Dermis microvascular lymphatic vessel endothelial cell (primary cell): Measurements from ENCODE around the gene FAM20B. TPM values are rescaled to one million over a fixed set of nuclear protein-coding genes. Genes with fewer than 3 reads are reported as not detected.

Experiments
- DNase-seq, 2 donors: peaks; one replicate each; pipeline versions ENCODE4 v3.0.0 to v3.0.0-alpha.2; 2010; ENCODE audit warnings: low read depth in 2 of 2
- total RNA-seq: library from RNA; depleted of rRNA; stranded (reverse); fragments of >200 nt; gene quantifications from 2 replicates; pipeline ENCODE4 v1.2.1, GENCODE V29; 2014

The FAM20B gene
- total RNA-seq, 1 donor from 2014 or later, result 23.5 TPM

GRCh38 chr1:179091691-179092165 lies 66.0 kb downstream of the FAM20B start:
- no peak for DNase-seq

DNA sequence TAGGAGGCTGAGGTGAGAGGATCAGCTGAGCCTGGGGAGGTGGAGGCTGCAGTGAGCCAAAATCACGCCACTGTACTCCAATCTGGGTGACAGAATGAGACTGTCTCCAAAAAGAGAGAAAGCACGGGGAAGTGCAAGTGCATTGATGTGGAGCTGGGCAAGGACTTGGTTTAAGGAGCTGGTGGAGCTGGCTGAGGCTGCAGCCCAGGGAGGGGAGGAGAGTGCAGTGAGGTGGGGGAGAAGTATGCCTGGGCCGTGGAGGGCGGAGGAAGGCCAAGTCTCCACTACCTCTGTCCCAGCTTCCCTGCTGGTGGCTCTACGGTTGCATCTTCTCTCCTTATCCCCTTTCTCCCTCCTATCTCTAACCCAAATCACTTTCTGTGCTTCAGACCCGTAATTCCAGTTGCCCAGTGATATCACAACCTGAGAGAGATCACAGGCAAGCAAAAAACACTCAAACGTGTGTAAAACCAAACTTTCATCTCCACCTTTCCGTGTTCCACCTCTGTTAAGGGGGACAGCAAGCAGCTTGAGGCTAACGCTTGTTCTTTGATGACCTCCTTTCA lies 67.3 kb downstream of the FAM20B start:
- DNase-seq, result no peak

DNA sequence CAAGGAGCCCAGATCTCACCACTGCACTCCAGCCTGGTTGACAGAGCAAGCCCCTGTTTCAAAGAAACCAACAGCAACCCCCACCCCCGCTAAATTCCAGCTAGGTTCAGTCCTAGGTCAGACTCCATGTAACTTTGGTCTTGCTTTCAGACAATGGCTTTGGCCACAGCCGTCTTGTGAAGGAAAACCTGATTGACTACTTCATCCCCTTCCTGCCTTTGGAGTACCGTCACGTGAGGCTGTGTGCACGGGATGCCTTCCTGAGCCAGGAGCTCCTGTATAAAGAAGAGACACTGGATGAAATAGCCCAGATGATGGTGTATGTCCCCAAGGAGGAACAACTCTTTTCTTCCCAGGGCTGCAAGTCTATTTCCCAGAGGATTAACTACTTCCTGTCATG lies 69.1 kb downstream of the FAM20B start:
- DNase-seq, result peak in 1 of 2 donors; percentile 31

GRCh38 chr1:179095377-179095776 lies 69.7 kb downstream of the FAM20B start:
- DNase-seq, result no peak

- DNase-seq, result no peak
These were observed 70.2 kb downstream of the FAM20B start for GRCh38 chr1:179095924-179096323.

GRCh38 chr1:179099891-179100290 lies 74.2 kb downstream of the FAM20B start:
- no peak for DNase-seq

- DNase-seq, result no peak
These were observed 75.9 kb downstream of the FAM20B start for GRCh38 chr1:179101566-179101965.

DNA sequence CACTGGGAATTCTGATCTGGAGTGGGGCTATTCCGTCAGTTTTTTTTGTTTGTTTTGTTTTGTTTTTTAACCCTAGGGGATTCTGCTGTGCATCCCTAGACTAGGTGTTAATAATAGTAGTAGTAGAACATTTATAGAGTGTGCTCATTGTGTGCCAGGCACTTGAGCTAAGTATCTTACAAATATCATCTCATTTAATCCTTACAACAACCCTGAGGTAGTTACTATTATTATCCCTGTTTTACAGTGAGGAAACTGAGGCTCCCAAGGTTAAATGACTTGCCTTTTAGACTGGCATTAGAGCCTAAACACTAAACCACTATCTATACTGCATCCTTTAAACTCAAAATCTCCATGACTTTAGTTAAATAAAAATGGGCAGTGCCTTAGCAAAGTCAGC lies 78.3 kb downstream of the FAM20B start:
- DNase-seq, result no peak

DNA sequence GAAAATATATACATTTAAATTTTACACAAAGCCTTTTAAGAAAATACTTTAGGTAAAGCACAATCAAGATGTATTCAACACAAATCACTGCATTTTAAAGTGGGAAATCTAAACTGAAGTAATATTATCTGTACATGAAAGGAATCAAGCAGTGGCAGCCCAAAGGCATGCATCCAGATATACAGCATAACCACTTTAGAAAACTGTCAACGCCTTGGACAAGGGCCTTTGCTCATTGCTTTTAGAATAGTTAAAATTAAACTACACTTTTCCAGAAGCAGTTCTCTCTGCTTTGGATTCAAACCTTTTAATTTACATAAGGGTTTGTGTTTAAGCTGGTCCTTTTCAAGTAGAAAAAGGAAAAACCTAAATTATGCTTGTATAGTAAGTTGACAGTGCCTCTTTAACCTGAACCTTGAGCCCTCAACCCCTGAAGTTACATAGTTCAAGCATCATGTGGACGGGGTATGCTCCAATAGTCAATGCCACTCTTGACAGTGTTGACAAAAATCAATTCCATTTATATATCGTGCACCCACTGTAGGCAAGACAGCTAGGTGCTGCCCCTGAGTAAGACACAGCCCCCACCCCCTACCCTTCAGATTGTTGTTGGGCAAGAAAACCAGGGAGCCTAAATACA lies 79.0 kb downstream of the FAM20B start:
- DNase-seq, result no peak

DNA sequence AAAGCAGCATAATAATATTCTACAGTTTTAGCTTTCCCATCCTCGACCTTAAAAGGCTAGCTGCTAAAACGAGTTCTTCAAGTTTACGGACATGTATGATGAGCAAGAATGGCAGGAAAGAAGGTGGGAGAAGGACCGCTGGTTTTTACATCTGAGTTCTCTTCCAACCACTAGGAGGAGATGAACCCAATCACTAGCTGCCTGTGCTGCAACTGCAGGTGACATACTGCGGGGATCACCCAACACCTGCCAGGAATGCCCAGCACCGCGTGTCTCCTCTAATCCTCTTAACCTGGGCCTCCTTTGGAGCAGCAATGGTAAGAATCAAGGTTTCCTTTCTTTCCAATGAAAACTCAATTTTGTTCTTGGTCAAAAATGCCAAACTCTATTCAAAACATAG lies 79.7 kb downstream of the FAM20B start:
- no peak for DNase-seq

DNA sequence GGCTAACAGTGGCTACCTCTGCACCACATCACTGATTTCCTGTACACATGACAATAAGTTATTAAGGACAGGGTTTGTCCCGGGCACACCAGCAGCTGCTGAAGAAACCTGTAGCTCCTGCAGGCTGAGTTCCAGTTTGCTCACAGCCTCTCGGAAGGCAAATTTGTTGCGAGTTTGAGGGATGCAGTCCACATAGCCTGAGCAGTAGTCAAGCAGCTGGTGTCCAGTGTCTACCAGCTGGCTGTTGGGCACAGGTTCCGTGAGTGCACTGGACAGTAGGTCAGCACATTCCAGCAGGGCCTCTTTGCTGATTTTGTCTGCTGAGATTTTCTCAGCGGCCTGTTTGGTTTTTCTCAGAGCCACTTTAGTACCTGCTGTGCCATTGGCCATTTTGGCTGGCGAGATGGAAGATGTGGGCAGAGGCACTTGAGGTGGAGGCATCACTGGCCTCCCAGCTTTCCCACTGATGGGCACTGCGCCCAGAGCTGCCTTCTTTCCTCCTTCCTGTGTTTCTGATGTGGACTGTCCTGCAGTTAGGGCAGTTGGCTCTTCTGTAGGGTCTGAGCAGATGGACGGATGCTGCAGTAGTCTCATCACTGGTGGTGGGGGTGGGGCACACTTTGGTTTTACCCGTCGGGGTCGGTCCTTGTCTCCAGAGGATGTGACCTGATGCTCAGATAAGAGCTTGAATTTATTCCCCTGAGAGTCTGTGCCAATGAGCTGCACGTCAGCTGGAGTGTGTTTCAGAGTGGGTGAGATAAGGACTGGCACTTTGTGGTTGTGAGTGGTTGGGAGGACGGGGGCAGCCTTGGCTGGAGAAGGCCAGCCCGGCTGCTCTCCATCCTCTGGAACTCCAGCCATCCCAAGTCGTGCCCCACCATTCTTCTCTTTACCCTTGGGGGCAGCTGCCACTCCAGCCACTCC lies 82.3 kb downstream of the FAM20B start:
- no peak for DNase-seq

- no peak for DNase-seq
These were observed 83.0 kb downstream of the FAM20B start for GRCh38 chr1:179108644-179109043.

DNA sequence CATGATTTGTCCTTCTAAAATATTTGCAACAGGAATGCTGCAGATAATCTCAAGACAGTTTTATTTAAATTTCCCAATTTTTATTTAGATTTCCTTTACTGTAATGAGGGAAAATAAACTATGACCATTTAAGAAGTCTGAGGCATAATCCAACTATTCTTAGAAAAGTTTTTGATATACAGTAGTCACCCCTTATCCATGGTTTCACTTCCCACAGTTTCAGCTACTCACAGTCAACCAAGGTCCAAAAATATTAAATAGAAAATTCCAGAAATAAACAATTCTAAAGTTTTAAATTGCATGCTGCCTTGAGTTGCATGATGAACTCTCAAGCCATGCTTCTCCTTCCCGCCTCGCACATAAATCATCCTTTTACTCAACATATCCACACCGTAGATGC lies 89.5 kb downstream of the FAM20B start:
- DNase-seq, result no peak

DNA sequence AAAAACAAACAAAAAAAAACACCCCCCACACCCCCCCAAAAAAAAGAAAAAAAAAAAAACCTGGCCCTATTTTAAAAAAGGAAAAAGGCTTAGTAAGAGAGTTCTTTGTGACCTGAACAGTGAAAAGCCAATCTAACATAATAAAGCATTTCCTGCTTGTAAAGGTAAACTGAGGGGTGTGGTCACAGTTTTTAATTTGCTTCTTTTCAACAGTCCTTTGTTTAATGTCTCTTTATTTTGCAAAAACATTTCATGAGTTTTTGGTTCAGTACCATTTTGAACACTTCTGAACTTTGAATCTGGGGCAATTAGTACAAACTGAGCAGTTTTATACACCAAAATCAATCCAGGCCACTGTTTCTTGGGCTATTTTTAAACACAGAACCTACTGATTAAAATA lies 93.8 kb downstream of the FAM20B start:
- no peak for DNase-seq

DNA sequence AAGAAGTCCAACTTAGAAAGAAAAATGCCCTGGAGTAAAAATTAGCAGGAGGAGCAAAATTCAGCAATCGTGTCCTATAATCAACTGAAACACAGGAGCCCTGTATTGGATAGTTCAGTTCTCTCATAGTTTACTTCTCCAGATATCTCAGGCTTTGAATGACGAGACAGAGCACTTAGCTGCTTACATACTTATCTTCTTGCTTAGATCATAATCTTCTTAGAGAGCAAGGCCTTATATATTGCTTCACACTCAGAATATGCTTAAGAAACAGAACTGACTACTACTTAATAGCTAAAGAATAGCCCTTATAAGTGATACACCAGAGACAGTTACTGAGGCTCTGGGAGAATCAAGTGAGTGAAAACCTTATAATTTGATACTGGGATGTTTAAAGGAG lies 95.0 kb downstream of the FAM20B start:
- DNase-seq, result no peak

GRCh38 chr1:179121159-179121938 lies 95.7 kb downstream of the FAM20B start:
- DNase-seq, result peak in 1 of 2 donors; percentile 47

DNA sequence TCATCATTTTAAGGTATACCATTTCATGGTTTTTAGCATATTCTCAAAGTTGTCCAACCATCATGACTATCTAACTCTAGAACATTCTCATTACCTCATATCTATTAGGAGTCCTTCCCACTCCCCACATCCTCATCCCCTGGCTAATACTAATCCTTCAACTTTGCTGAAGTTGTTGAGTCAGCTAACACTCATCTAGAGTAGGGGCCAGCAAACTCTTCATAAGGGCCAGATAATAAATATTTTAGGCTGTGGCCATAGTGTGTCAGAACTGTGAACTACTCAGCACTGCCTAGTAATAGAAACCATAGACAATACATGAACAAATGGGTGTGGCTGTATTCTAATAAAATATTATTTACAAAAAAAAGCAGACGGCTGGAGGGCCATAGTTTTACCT lies 99.2 kb downstream of the FAM20B start:
- no peak for DNase-seq
